ENCODE results near the gene DCK.
"Not testable (repeated sequence)": the region's sequence is repeated elsewhere in the genome, so short reads cannot be mapped to it uniquely, and the experiment has no call there.

DCK gene

DNA sequence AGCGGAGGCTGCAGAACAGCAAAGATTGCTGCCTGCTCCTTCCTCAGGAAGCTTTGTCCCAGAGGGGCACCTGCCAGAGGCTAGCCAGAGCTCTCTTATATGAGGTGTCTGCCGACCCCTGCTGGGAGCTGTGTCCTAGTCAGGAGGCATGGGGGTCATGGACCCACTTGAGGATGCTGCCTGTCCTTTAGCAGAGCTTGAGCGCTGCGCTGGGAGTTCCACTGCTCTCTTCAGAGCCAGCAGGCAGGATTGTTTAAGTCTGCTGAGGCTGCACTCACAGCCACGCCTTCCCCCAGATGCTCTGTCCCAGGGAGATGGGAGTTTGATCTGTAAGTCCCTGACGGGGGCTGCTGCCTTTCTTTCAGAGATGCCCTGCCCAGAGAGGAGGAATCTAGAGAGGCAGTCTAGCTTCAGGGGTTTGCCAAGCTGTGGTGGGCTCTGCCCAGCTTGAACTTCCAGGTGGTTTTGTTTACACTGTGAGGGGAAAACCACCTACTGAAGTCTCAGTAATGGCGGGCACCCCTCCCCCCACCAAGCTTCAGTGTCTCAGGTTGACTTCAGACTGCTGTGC is 10.9 kb downstream of the DCK start:
- Histone ChIP-seq H3K27me3 (ENCODE audit: control insufficient read depth in 1 of 2, insufficient read depth in 2 of 2, low read length in 2 of 2) (no peaks in the 10 kb centered on the region), H3K4me1 (ENCODE audit: insufficient read depth, low read length) (no peaks in the 10 kb centered on the region), H3K9ac (ENCODE audit: low read length) (no peak overlapping the region), H3K36me3 (ENCODE audit: insufficient read depth, low read length) (no peaks in the 10 kb centered on the region), H3K4me3 (ENCODE audit: low read depth in 1 of 2, low read length in 2 of 2) (no peak overlapping the region), H3K9me3 (ENCODE audit: low read length) (no peaks in the 10 kb centered on the region), H3K27ac (ENCODE audit: low read depth, low read length) (no peak overlapping the region)

GRCh38 chr4:71005025-71005424 is 11.6 kb downstream of the DCK start:
- not testable (repeated sequence) for H3K4me1 ChIP-seq (ENCODE audit: insufficient read depth, low read length); H3K27ac ChIP-seq (ENCODE audit: low read depth, low read length); H3K9ac ChIP-seq (ENCODE audit: low read length); H3K27me3 ChIP-seq (ENCODE audit: control insufficient read depth in 1 of 2, insufficient read depth in 2 of 2, low read length in 2 of 2); H3K36me3 ChIP-seq (ENCODE audit: insufficient read depth, low read length); H3K4me3 ChIP-seq (ENCODE audit: low read depth in 1 of 2, low read length in 2 of 2); H3K9me3 ChIP-seq (ENCODE audit: low read length)

GRCh38 chr4:71006203-71006907 is 12.9 kb downstream of the DCK start:
- Histone ChIP-seq H3K9me3 (ENCODE audit: low read length) (no peaks in the 10 kb centered on the region), H3K4me1 (ENCODE audit: insufficient read depth, low read length) (no peaks in the 10 kb centered on the region), H3K9ac (ENCODE audit: low read length) (no peak overlapping the region), H3K36me3 (ENCODE audit: insufficient read depth, low read length) (no peaks in the 10 kb centered on the region), H3K27ac (ENCODE audit: low read depth, low read length) (no peak overlapping the region), H3K4me3 (ENCODE audit: low read depth in 1 of 2, low read length in 2 of 2) (no peak overlapping the region), H3K27me3 (ENCODE audit: control insufficient read depth in 1 of 2, insufficient read depth in 2 of 2, low read length in 2 of 2) (no peaks in the 10 kb centered on the region)

DNA sequence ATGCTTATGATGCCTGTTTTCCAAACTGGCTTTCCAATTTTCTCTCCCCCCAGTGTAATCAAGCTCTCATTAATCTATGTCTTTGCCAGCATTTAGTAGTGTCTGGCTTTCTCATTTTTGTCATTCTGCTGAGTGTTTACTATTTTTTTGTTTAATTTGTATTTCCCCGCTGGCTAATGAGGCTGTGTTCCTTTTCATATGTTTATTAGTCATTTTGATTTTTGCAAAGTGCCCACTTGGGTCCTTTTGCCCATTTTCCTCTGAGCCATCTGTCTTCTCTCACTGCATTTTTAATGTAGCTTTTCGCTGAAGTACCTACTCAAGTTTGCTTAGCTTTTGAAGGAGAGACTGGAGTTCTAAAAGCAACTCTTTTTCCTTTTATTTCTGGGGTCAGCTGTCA is 14.7 kb downstream of the DCK start:
- H3K4me1 ChIP-seq (ENCODE audit: insufficient read depth, low read length), result no peaks in the 10 kb centered on the region
- H3K36me3 ChIP-seq (ENCODE audit: insufficient read depth, low read length), result no peaks in the 10 kb centered on the region
- H3K9me3 ChIP-seq (ENCODE audit: low read length), result no peaks in the 10 kb centered on the region
- H3K27me3 ChIP-seq (ENCODE audit: control insufficient read depth in 1 of 2, insufficient read depth in 2 of 2, low read length in 2 of 2), result no peaks in the 10 kb centered on the region
- no peak overlapping the region for H3K27ac ChIP-seq (ENCODE audit: low read depth, low read length)
- H3K4me3 ChIP-seq (ENCODE audit: low read depth in 1 of 2, low read length in 2 of 2), result no peak overlapping the region
- H3K9ac ChIP-seq (ENCODE audit: low read length), result no peak overlapping the region

GRCh38 chr4:71009086-71009485 is 15.6 kb downstream of the DCK start:
- Histone ChIP-seq H3K4me3 (ENCODE audit: low read depth in 1 of 2, low read length in 2 of 2) (no peak overlapping the region), H3K4me1 (ENCODE audit: insufficient read depth, low read length) (no peaks in the 10 kb centered on the region), H3K27ac (ENCODE audit: low read depth, low read length) (no peak overlapping the region), H3K27me3 (ENCODE audit: control insufficient read depth in 1 of 2, insufficient read depth in 2 of 2, low read length in 2 of 2) (no peaks in the 10 kb centered on the region), H3K9ac (ENCODE audit: low read length) (no peak overlapping the region), H3K9me3 (ENCODE audit: low read length) (no peaks in the 10 kb centered on the region), H3K36me3 (ENCODE audit: insufficient read depth, low read length) (no peaks in the 10 kb centered on the region)

DNA sequence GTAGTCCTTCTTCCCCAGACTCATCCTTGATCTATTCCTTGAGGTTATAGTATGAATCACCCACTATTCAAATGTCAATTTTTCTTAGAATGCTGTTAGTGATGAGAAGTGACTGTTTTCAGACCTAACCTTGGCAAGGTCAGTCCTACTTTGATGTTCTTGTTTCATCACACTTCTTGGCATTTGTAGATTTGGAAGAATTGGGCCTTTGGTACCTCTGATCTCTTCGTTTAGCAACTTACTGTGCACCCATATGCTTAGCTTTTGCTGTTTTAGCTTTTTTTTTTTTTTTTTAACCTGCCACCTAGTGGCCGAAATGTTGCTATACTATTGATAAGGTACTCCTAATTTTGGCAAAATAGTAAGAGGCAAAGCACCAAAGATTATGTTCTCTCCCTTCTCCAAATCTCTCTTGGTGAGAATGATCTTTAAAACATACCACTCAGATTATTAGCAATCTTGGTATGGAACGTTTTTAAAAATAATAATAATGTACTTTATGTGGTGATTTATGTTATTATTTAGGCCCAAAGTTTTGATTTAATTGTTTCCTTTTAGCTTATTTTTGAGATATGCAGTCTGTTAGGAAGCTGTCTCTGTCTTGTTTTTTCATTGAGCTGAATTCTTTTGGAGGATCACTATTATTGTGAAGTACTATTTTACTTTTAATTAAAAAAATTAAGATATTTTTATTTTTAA is 16.6 kb downstream of the DCK start:
- Histone ChIP-seq H3K4me1 (ENCODE audit: insufficient read depth, low read length) (no peaks in the 10 kb centered on the region), H3K36me3 (ENCODE audit: insufficient read depth, low read length) (no peaks in the 10 kb centered on the region), H3K27ac (ENCODE audit: low read depth, low read length) (no peak overlapping the region), H3K9me3 (ENCODE audit: low read length) (no peaks in the 10 kb centered on the region), H3K27me3 (ENCODE audit: control insufficient read depth in 1 of 2, insufficient read depth in 2 of 2, low read length in 2 of 2) (no peaks in the 10 kb centered on the region), H3K9ac (ENCODE audit: low read length) (no peak overlapping the region), H3K4me3 (ENCODE audit: low read depth in 1 of 2, low read length in 2 of 2) (no peak overlapping the region)

GRCh38 chr4:71011451-71011850 is 18.0 kb downstream of the DCK start:
- no peaks in the 10 kb centered on the region for H3K9me3 ChIP-seq (ENCODE audit: low read length)
- H3K9ac ChIP-seq (ENCODE audit: low read length), result no peak overlapping the region
- H3K4me1 ChIP-seq (ENCODE audit: insufficient read depth, low read length), result no peaks in the 10 kb centered on the region
- no peaks in the 10 kb centered on the region for H3K36me3 ChIP-seq (ENCODE audit: insufficient read depth, low read length)
- H3K27me3 ChIP-seq (ENCODE audit: control insufficient read depth in 1 of 2, insufficient read depth in 2 of 2, low read length in 2 of 2), result no peaks in the 10 kb centered on the region
- no peak overlapping the region for H3K27ac ChIP-seq (ENCODE audit: low read depth, low read length)
- H3K4me3 ChIP-seq (ENCODE audit: low read depth in 1 of 2, low read length in 2 of 2), result no peak overlapping the region

DNA sequence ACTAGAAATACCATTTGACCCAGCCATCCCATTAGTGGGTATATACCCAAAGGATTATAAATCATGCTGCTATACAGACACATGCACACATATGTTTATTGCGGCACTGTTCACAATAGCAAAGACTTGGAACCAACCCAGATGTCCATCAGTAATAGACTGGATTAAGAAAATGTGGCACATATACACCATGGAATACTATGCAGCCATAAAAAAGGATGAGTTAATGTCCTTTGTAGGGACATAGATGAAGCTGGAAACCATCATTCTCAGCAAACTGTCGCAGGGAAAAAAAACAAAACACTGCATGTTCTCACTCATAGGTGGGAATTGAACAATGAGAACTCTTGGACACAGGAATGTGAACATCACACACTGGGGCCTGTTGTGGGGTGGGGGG is 23.9 kb downstream of the DCK start:
- H3K27me3 ChIP-seq (ENCODE audit: control insufficient read depth in 1 of 2, insufficient read depth in 2 of 2, low read length in 2 of 2); H3K9ac ChIP-seq (ENCODE audit: low read length); H3K27ac ChIP-seq (ENCODE audit: low read depth, low read length); H3K9me3 ChIP-seq (ENCODE audit: low read length); H3K4me3 ChIP-seq (ENCODE audit: low read depth in 1 of 2, low read length in 2 of 2); H3K4me1 ChIP-seq (ENCODE audit: insufficient read depth, low read length); H3K36me3 ChIP-seq (ENCODE audit: insufficient read depth, low read length): not testable (repeated sequence)

DNA sequence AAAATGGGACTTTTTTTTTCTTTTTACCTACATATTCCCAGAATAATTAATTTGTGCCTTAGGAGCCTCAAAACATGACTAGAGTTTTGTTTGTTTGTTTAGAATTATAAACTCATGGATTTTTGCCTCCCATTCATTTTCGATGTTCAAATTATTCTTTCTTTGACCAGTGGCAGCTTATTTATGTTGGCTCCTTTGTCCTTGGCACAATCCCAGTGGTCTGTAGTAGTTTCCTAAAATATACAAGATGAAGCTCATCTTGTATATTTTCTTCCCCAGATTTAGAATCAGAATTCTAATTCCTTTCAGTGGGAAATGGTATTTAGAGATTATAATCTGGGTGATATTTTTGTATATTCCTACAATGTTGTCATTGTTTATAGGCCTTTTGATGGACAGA is 27.2 kb downstream of the DCK start:
- Histone ChIP-seq H3K9me3 (ENCODE audit: low read length) (no peaks in the 10 kb centered on the region), H3K4me3 (ENCODE audit: low read depth in 1 of 2, low read length in 2 of 2) (no peak overlapping the region), H3K9ac (ENCODE audit: low read length) (no peak overlapping the region), H3K4me1 (ENCODE audit: insufficient read depth, low read length) (no peaks in the 10 kb centered on the region), H3K36me3 (ENCODE audit: insufficient read depth, low read length) (no peaks in the 10 kb centered on the region), H3K27ac (ENCODE audit: low read depth, low read length) (no peak overlapping the region), H3K27me3 (ENCODE audit: control insufficient read depth in 1 of 2, insufficient read depth in 2 of 2, low read length in 2 of 2) (no peaks in the 10 kb centered on the region)

DNA sequence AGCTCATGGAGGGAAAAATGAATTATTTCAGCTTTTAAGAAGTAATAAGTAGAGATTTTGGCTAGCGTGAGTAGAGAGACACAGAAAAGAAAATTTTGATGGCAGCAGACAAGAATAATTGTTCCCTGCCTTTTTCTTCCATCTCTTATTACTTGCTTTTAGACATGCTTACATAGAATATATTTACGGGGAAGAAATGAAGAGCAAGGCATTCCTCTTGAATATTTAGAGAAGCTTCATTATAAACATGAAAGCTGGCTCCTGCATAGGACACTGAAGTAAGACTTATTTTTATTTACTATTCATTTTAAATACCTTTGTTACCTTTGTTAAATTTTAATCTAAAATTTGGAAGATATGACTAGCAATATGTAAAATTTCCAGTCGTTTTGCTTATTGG is 32.2 kb downstream of the DCK start:
- peaks cover 3% of the 10 kb centered on the region for H3K36me3 ChIP-seq (ENCODE audit: insufficient read depth, low read length)
- no peak overlapping the region for H3K27ac ChIP-seq (ENCODE audit: low read depth, low read length)

DNA sequence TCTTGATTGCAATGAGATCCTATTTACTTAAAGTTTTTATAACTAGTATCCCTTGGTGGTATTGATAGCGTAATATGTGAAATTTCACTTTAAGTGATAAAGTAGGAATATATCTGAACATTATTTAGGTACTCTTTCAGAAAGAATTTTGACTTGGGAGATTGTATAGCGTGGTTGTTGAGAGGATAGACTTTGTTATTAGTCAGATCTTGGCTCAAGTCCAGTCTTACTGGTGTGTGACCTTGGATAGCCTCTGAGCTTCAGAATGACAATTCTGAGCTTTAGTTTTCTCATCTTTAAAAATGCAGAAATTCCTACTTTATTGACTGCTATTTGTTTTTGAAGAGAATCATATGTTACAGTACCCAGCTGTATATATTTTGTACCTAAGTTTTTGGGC is 32.6 kb downstream of the DCK start:
- no peak overlapping the region for H3K4me3 ChIP-seq (ENCODE audit: low read depth in 1 of 2, low read length in 2 of 2)
- H3K9ac ChIP-seq (ENCODE audit: low read length), result no peak overlapping the region
- H3K27ac ChIP-seq (ENCODE audit: low read depth, low read length), result no peak overlapping the region
- no peaks in the 10 kb centered on the region for H3K4me1 ChIP-seq (ENCODE audit: insufficient read depth, low read length)
- H3K36me3 ChIP-seq (ENCODE audit: insufficient read depth, low read length), result peaks cover 3% of the 10 kb centered on the region
- H3K27me3 ChIP-seq (ENCODE audit: control insufficient read depth in 1 of 2, insufficient read depth in 2 of 2, low read length in 2 of 2), result no peaks in the 10 kb centered on the region
- no peaks in the 10 kb centered on the region for H3K9me3 ChIP-seq (ENCODE audit: low read length)

More for the DNA sequence above, 32.2 kb downstream of the DCK start:
- Histone ChIP-seq H3K9ac (ENCODE audit: low read length) (no peak overlapping the region), H3K9me3 (ENCODE audit: low read length) (no peaks in the 10 kb centered on the region), H3K27me3 (ENCODE audit: control insufficient read depth in 1 of 2, insufficient read depth in 2 of 2, low read length in 2 of 2) (no peaks in the 10 kb centered on the region), H3K4me3 (ENCODE audit: low read depth in 1 of 2, low read length in 2 of 2) (no peak overlapping the region), H3K4me1 (ENCODE audit: insufficient read depth, low read length) (no peaks in the 10 kb centered on the region)

DNA sequence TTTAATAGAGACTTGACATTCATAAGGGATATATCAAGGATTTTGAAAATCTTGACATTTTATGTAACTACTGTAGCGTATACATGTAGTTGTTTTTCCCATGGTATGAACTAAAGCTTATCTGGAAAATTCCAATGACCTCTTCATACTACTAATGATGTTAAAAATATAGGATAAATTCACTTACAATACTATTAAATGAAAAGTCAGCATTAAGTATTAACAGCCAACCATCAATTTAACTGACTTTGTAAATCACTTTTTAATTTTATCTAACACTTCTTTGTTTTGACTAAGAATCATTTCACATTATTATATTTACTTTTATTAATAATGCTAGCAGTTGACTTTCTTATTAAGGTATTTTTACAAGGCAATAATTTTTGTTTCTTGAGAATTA is 34.2 kb downstream of the DCK start:
- H3K4me3 ChIP-seq (ENCODE audit: low read depth in 1 of 2, low read length in 2 of 2), result no peak overlapping the region
- no peaks in the 10 kb centered on the region for H3K4me1 ChIP-seq (ENCODE audit: insufficient read depth, low read length)
- no peak overlapping the region for H3K9ac ChIP-seq (ENCODE audit: low read length)
- H3K36me3 ChIP-seq (ENCODE audit: insufficient read depth, low read length), result peaks cover 3% of the 10 kb centered on the region
- H3K27ac ChIP-seq (ENCODE audit: low read depth, low read length), result no peak overlapping the region
- no peaks in the 10 kb centered on the region for H3K9me3 ChIP-seq (ENCODE audit: low read length)
- no peaks in the 10 kb centered on the region for H3K27me3 ChIP-seq (ENCODE audit: control insufficient read depth in 1 of 2, insufficient read depth in 2 of 2, low read length in 2 of 2)
